Activated CD8-positive, alpha-beta memory T cell treated with anti-CD3 and anti-CD28 coated beads, Interleukin-2, amount 50 U/mL, for 4 hours (primary cell): ENCODE data around the gene B3GNT3.
"Not testable (repeated sequence)": the region's sequence is repeated elsewhere in the genome, so short reads cannot be mapped to it uniquely, and the experiment has no call there.

Experiments
- DNase-seq: peaks from one replicate; pipeline ENCODE4 v3.0.0-alpha.2; 2020

The B3GNT3 gene

DNA sequence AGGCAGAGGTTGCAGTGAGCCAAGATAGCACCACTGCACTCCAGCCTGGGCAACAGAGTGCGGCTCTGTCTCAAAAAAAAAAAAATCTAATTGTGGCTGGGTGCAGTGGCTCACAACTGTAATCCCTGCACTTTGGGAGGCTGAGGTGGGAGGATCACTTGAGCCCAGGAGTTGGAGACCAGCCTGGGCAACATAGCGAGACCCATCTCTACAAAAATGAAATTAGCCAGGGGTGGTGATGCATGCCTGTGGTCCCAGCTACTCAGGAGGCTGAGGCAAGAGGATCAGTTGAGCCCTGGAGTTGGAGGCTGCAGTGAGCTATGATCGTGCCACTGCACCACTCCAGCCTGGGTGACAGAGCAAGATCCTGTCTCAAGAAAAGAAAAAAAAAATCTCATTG lies 3.7 kb downstream of the B3GNT3 start:
- not testable (repeated sequence) for DNase-seq

- no peak for DNase-seq
These were observed 7.4 kb downstream of the B3GNT3 start for GRCh38 chr19:17802137-17802858.

DNA sequence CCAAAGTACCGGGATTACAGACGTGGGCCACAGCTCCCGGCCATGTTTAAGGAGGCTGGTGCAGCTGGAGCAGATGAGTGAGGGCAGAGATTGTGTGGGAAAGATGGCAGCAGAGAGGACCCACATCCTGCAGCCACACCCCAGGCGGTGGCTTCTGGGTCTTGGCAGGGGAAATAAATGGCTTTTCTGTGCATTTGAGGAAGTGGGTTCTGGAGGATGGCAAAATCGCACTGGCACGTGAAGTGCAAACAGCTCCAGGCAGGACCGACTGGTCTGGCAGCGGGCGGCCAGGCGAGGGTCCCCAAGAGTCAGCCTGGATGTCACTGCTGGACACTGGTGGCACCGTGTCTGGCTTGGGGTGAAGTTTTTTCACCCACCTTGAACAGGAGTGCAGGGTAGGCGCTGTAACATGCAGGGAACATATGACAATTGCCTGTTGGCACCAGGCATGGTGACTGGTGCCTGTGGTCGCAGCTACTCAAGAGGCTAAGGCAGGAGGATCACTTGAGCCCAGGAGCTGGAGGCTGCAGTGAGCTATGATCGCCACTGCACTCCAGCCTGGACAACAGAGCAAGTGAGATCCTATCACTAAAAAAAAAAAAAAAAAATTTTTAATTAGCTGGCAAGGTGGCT lies 8.4 kb downstream of the B3GNT3 start:
- DNase-seq: no peak

DNA sequence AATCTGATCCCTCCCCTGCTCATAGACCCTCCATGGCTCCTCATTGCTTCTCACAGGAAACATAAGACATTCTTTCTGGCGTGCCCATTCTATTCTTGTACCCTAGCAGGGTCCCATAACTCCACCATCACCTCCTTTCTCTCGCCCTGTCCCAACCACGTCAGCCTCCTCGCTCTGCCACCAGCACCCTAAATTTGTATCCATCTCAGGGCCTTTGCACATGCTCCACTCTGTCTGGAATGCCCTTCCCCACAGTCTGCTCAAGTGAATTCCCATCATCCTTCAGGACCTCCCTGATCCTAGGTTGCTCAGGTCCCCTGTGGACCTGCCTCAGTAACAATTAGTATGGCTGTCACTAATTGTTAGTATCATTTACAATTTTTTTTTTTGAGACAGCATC lies 10.5 kb downstream of the B3GNT3 start:
- no peak for DNase-seq

DNA sequence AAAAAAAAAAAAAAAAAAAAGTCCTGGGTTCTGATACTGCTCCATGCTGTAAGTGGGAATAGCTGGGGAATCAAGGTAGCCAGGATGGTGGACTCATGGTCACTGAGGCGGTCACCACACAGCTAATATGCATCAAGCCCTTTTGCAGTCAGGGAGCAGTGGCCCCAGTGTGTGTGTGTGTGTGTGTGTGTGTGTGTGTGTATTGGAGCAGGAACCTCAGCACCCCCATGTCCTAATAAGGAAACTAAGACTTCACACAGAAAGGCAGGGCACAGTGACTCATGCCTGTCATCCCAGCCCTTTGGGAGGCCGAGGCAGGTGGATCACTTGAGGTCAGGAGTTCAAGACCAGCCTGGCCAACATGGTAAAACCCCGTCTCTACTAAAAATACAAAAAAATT lies 12.0 kb downstream of the B3GNT3 start:
- no peak for DNase-seq

- DNase-seq: peak; percentile 27
These were observed 12.9 kb downstream of the B3GNT3 start for GRCh38 chr19:17807731-17808316.

DNA sequence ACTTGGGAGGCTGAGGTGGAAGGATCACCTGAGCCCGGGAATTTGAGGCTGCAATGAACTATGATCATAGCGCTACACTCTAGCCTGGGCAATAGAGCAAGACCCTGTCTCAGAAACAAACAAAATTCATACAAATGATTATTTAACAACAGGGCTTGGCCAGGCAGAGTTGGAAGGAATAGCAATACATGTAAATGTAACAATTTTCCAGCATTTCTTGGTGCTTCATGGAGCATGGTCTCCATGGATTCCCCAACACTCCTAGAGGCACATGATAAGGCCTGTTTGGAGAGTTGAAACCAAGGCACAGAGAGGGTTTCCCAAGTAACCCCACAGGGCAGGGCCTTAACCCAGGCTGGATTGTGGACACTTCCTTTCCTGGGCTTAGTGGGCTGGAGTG lies 16.2 kb downstream of the B3GNT3 start:
- DNase-seq: no peak

DNA sequence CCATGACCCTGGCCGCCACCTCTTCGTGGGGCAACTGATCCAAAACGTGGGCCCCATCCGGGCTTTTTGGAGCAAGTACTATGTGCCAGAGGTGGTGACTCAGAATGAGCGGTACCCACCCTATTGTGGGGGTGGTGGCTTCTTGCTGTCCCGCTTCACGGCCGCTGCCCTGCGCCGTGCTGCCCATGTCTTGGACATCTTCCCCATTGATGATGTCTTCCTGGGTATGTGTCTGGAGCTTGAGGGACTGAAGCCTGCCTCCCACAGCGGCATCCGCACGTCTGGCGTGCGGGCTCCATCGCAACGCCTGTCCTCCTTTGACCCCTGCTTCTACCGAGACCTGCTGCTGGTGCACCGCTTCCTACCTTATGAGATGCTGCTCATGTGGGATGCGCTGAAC lies 16.7 kb downstream of the B3GNT3 start:
- DNase-seq: no peak

- DNase-seq: no peak
These were observed 17.2 kb downstream of the B3GNT3 start for GRCh38 chr19:17812099-17812498.

DNA sequence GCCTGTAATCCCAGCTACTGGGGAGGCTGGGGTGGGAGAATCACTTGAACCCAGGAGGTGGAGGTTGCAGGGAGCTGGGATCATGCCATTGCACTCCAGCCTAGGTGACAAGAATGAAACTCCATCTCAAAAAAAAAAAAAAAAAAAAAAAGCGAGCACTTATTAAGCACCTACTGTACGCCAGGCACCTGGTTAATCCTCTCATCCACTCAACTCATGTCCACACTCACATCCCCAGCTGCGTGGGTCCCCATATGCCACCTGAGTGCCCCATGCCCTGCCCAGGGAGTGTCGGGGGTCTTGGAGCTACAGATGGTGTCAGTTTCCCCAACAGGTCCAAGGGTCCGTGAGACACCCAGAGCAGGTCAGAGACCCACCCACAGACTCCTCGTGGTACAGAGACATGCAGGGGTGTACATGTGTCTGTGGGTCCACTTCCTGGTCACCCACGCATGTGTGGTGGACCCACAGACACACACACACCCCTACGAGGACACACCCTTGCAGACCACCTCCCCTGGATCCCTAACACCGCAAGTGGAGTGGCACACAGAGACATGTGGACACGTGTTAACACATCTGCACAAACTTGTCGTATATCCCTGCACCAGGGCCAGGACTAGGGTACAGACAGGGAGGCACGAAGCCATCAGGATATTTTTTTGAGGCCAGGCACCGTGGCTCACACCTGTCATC lies 22.9 kb downstream of the B3GNT3 start:
- DNase-seq: no peak

DNA sequence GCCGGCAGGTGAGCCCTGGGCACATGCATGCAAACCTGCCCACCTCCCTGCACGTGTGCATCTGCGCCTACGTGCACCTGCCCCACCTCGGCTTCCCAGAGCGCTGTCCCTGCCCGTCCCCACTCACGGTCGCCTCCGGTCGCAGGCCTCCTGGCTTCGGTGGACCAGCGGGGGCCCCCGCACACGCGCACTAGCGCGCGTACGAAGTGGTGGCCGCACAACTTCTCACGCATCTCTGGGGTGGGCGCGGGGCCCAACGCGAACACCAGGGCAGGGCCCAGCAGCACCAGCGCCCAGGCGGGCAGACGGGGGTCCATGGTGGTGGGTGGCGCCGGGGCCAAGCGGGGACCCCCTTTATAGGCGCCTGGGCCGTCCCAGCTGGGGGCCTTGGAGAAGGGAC lies 26.3 kb downstream of the B3GNT3 start, which contains the start of gene INSL3:
TSS of gene INSL3 (minus strand) at position 330 of the 400 bp plus-strand sequence. CDS start at position 317, 13 bp downstream.
- DNase-seq: no peak

GRCh38 chr19:17824339-17824738 lies 29.4 kb downstream of the B3GNT3 start:
- DNase-seq: no peak

GRCh38 chr19:17826508-17827056 lies 31.6 kb downstream of the B3GNT3 start:
- DNase-seq: no peak

DNA sequence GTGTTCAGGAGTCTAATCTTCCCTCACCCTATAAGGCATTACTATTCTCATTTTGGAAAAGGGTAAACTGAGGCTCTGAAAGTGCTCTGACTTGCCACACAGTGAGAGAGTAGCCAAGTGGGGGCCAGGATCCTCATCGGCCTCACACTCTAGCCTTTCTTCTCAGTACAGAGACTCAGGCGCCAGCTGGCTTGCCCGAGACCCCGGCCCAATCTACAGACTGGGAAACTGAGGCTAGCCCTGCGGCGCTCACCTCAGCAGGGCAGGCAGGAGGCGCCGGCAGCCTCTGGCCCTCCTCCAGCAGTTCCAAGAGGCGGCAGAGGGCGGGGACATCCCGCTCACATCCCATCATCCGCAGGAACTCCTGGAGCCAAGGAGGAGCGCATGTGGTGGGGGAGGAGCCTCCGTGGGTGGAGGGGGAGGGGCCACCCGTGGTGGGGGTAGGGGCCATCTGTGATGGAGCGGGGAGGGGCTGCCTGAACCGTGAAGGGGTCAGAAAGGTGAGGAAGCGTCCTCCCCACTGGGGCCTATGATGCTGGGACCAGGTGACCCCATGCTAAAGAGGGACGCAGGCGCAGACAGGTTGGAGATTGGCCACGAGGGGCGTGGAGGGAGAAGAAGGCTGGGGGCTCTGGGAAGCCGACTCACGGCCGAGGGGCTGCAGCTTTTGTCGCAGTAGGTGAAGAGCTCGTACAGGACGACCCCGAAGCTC lies 35.1 kb downstream of the B3GNT3 start:
- no peak for DNase-seq

DNA sequence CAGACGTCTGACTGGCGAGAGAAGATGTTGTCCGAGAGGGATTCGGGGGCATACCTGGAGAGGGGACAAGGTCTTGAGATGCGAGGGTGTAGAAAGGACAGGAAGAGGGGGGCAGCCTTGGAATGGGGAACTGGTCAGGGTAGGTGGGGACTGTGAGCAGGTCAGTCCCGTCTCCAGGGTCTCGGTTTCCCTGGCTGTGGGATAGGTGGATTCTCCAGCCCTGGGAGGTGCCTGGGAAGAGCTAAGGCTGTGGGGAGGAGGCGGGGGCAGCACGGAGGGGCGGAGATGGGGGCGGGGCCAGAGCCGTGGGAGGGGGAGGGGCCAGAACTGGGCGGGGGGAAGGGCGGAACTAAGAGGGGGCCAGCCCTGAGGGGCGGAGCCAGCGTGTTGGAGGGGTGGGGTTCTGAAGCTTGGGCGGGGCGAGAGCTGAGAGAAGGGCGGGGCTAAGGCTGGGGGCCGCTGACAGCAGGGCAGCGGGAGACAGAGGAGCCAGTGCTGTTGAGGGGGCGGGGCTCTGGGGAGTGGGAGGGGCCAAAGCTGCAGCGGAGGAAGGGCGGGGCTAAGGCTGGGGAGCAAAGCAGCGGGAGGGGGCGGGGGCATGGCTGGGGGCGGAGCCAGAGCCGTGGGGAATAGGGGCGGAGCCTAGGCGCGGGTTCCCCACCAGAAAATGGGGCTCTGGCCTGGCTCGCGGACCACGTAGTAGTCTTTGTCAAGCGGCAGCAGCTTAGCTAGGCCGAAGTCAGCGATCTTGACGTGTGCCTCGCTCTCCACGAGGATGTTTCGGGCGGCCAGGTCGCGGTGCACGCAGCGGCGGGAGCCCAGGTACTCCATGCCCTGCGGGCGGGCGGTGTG lies 35.9 kb downstream of the B3GNT3 start:
- no peak for DNase-seq

DNA sequence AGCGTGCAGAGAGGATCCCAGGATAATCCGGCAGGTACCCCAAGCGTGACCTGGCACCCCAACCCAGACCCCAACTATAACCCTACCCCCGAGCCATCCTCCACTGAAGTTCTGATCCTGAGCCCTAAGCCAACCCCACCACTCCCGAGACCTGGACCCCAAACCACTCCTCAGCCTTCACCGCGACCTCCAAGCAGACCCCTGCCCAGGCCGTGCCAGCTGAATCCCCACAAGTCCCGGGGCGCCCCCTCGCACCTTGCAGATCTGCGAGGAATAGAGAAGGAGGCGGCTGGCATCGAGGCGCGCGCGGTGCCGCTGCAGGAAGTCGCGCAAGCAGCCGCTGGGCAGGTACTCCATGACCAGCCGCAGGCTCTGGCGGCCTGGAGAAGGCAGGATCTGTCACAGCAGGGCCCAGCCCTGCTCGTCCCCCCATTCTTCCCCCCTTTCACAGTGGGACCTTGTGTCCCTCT lies 36.5 kb downstream of the B3GNT3 start:
- DNase-seq: no peak

GRCh38 chr19:17832443-17833208 lies 37.7 kb downstream of the B3GNT3 start:
- no peak for DNase-seq

GRCh38 chr19:17834350-17835181 lies 39.6 kb downstream of the B3GNT3 start:
- DNase-seq: no peak

DNA sequence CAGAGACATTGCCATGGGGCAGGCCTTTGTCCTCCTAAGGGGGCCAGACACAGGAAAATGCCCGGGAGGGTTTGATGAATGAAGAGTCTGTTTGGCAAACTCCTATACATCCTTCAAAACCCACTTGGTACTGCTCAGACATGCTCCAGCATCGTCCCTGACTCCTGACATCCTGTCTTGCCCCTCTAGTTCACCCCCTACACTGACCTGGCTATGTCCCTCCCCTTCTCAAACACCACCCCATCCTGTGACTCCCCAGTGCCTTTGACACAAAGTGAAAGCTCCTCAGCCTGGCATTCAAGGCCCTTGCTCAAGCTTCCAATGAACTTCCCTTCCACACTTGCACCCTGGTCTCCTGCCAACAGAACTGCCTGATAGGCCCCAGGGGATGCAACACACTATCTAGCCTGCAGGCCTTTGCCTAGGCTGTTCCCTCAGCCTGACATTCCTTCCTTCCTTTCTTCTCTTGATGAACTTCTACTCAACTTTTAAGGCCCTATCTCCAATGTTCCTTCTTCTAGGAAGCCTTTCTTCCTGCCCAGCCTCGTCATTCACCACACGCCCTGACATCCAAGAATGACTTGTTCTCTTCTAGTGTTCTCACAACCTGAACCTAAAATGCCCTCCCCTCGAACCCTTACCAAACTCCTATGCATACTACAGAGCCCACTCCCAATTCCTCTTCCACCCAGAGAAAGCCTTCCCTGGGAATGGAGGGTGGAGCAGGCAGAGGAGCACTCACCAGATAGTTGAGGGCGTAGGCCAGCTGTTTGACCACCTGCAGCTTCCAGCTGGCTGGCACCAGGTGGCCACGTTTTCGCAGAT lies 40.5 kb downstream of the B3GNT3 start:
- DNase-seq: no peak
